Raji (cell line): ENCODE results near the gene PPP4C.

ENCODE experiments used
- POLR2A ChIP-seq: IDR thresholded peaks from 2 replicates; pipeline ENCODE4 v1.6.1; 2011; ENCODE audit warnings: low read depth, low read length, control low read depth; ENCODE audit not compliant: insufficient read depth

PPP4C gene

GRCh38 chr16:30084816-30085159, 9.0 kb downstream of the PPP4C start:
- no peak for TF ChIP-seq POLR2A

- TF ChIP-seq POLR2A, result no peak
These were observed 9.5 kb downstream of the PPP4C start for GRCh38 chr16:30085247-30085646.

GRCh38 chr16:30085820-30086219, 10.0 kb downstream of the PPP4C start:
- no peak for TF ChIP-seq POLR2A

GRCh38 chr16:30086291-30087140, 10.7 kb downstream of the PPP4C start:
- TF ChIP-seq POLR2A, result no peak

GRCh38 chr16:30087181-30087898, 11.5 kb downstream of the PPP4C start:
- no peak for TF ChIP-seq POLR2A

GRCh38 chr16:30088237-30088831, 12.5 kb downstream of the PPP4C start:
- no peak for TF ChIP-seq POLR2A

GRCh38 chr16:30088832-30089624, 13.2 kb downstream of the PPP4C start:
- TF ChIP-seq POLR2A, result no peak

- no peak for TF ChIP-seq POLR2A
These were observed 15.0 kb downstream of the PPP4C start for GRCh38 chr16:30090610-30091331.

GRCh38 chr16:30091474-30092372, 15.9 kb downstream of the PPP4C start, which contains the start of gene TBX6:
Gene TBX6, minus strand, starts transcription at chr16:30091924. Its CDS starts 731 bp downstream, at chr16:30091193.
- peak; percentile 74 for TF ChIP-seq POLR2A

- TF ChIP-seq POLR2A, result peak; percentile 58
These were observed 16.7 kb downstream of the PPP4C start for GRCh38 chr16:30092373-30093010.

GRCh38 chr16:30094541-30095165, 18.9 kb downstream of the PPP4C start:
- no peak for TF ChIP-seq POLR2A
